ENCODE data around the gene CREBBP.
A peak's percentile ranks its signal among the peaks of the same experiment; 100 is the strongest.
"Not testable (repeated sequence)": the region's sequence is repeated elsewhere in the genome, so short reads cannot be mapped to it uniquely, and the experiment has no call there.

The CREBBP gene

DNA sequence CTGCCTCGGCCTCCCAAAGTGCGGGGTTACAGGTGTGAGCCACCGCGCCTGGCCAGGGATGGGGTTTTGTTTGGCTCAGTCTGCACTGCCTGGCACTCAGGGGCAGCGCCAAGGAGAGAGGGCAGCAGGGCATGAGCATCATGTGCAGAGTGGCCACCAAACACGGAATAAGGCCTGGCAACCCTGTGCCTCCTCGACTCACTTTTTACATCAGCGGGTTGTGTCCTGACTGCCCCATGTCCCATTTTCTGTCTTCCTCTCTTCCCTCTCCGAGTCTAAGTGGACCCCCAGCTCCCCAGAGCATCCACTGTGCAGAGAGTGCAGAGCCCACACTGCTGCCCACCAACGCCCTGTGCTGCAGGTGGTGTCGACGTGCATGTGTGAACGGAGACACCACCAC is 145.0 kb downstream of the CREBBP start:
- no peak for DNase-seq (ENCODE audit: low read depth)

DNA sequence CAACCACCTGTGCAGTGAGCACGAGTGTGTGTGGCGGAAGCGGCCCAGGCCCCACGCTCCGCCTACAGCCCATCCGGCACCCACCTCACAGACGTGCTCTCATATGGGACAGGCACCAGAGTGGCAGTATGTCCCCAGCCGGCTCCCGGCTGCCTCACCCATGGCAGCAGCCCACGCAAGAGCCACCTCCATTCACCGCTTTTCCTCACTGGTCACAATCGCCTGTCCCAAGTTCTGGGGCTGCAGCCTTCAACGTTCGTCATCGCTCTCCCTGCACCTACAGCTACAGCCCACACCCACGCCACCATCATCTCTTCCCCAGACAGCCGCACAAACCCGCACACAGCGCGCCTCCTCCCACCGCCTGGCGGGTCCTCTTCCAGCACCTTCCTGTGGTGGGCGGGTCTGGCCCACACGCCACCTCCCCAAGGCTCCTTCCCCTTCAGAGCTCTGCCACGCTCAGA is 145.7 kb downstream of the CREBBP start:
- DNase-seq (ENCODE audit: low read depth): no peak

DNA sequence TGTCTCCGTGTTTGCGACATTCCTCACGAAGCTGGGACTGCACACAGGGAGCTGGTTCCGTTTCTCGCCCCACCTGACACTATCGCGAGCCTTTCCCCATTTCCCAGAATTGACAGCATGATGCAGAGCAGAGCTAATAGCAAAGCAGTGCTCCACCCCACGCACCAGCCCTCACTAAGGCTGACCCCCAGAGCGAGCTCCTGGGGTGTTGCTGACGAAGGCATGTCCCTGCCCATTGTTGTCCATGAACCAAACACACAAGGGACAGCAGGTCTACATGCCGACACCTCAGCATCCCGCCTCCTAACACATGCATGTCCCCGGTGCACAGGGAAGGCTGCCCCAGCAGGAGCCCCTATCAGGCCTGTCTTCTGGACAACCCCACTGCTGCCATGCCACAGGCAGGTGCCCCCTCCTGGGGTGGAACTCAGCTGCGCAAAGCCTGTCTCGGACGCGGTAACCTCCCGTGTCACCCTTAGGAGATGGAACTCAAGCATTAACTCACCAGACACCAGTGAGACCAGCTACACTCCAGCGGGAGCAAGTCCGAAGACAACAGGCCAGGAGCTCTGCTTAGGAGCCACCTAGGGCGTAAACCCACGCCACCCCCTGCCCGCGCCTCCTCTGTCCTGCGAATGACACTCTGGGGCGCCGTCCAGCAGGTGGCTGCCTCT is 146.3 kb downstream of the CREBBP start:
- no peak for DNase-seq (ENCODE audit: low read depth)

DNA sequence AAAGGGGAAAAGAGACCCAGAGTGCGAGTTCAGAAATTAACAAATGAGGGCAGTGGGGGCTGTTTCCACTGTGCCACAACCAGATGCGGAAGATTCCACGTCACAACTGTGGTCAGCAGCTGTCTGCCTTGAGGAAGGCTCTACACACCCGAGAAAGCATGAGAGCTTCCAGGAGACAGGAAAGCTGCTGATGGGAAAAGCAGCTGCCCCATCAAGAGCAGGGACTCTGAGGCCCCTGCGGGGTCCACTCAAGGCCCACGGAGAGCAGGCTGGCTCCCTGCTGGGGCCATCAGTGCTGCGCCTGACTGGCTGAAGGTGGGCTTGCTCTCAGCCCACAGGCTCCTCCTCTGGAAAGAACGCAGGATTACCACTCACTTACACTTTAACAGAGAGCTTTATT is 148.3 kb downstream of the CREBBP start:
- no peak for DNase-seq (ENCODE audit: low read depth)

DNA sequence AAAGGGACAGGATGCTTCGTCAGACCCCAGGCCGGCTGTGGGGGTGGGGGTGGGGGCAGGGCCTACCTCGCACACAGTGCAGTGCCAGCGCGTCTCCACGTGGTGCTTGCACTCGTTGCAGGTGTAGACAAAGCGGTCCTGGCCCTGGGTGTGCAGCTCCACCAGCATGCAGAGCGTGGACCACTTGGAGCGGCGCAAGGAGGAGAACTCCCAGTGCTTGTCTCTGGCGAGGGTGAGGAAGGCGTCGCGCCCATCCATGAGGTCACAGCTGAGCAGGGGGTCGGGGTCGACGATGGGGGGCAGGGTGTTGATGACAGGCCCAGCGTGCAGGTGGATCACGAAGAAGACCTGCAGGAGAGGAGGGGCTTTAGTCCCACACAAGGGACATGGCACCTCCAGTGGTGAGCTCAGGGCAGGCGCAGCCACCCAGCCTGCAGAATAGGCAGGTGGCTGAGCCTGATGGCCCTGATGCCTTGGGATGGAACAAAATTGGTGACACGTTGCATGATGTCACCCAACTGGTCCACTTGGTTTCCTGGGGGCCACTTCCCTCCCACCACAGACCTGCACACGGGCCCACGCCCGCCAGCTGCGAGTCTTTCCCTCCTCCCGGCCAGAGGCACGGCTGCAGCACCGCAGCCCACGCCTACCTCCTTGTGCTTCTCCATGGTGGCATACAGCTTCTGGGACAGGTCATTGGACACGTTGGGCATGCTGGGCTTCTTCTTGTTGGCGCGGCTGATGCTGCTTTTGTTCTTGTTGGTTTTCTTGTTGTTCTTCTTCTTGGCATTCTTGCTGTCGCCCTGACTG is 149.2 kb downstream of the CREBBP start:
- DNase-seq (ENCODE audit: low read depth): no peak

DNA sequence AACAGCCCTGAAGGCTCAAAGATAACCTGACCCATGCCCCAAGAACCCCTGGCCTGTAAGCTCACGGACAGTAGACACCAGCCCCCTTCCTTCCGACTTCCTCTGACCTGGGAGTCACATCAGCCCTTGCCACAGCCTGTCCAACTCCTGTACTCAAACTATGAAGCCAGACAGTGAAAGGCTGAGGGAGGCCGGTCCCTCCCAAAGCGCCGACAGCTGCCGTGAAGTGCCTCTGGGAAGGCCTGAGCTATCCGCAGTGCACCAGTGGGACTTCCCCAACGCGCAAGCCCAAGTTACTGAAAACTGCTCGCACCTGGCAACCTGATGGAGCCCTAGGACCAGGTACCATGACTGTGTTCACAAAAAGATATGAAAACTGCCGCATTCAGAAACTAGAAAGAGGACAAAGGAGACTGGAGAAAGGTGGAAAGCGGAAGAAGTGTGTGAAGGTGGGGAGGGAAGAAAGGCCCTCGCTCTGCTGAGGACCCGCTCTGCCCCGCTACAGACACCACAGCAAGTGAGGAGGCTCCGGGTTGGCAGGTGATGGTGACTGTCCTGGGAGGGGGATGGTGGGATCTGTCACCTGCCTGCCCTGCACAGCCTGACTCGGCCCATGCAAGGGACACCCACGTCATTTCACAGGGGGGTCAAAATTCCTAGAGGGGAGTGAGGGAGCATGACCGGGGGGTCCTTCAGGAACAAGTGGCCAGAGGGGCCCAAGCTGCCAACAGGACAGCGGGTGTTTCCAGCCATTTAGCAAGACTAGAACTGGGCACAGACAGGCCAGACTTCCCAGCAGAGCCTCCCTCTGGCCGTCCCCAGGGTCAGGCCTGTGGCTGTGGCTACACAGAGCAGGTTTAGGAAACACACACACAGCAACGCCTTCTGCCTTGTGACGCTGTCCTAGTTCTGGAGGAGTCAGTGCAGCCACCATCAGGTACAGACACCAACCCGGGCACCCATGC is 150.1 kb downstream of the CREBBP start:
- DNase-seq (ENCODE audit: low read depth): no peak

DNA sequence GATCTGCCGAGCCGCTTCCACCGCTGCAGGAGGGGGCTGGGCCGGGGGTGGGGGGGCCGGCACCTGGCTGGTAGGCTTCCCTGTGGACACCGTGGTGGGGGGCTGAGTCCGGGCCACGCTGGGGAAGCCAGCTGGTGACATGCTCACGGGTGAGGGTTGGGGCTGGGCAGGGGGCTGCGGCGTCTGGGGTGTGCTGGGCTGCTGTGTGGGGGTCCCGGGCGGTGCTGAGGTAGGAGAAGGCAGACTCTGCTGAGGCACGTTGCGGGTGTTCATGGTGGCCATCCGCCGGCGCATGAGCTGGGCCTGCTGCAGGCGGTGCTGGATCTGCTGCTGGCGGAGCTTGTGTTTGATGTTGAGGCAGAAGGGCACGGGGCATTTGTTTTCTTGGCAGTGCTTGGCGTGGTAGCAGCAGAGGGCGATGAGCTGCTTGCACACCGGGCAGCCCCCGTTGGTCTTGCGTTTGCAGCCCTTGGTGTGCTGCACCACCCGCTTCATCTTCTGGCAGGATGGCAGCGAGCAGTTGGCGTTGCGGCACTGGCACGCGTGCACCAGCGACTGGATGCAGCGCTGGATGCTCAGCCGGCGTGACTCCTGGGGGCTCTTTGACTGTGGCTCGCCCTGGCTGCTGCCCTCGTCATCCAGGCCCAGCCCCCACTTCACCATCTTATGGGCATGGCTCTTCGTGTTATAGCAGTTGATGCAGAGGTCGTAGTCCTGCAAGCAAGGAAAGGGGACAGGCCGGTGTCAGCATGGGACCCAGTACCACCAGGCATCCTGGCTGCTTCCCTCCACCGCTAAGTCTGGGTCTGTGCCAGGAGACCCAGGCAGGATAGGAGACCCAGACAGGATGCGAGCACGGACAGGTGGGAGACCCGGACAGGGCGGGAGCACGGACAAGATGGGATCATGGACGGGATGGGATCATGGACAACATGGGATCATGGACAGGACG is 151.1 kb downstream of the CREBBP start:
- DNase-seq (ENCODE audit: low read depth): no peak

DNA sequence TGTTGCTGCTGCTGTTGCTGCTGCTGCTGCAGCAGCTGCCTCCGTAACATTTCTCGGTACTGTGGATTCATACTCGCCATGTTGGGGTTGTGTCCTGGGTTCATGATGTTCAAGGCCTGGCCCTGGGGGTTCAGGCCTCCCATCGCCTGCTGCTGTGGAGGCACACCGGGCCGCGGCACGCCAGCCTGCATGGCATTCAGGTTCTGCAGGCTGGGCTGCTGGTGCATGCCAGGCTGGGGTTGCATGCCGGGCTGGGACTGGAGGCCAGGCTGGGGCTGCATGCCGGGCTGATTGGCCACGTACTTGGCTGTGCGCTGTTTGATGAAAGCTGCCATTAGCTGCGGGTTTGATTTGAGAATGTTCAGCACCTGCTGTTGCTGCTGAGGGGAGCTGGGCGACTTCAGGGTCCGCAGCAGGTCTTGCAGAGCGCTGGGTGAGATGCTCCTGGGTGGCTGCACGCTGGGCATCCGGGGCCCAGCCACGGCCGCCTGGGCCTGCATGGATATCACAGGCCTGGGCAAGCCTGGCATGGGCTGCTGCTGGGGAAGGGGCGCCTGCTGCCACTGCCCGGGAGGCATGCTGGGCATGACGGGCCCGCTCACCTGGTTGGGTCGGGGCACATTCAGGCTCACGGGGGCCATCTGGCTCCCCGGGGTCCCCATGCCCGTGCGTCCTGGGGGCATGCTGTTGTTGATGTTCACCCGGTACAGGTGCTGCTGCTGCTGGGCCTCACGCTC is 151.9 kb downstream of the CREBBP start:
- DNase-seq (ENCODE audit: low read depth): no peak

DNA sequence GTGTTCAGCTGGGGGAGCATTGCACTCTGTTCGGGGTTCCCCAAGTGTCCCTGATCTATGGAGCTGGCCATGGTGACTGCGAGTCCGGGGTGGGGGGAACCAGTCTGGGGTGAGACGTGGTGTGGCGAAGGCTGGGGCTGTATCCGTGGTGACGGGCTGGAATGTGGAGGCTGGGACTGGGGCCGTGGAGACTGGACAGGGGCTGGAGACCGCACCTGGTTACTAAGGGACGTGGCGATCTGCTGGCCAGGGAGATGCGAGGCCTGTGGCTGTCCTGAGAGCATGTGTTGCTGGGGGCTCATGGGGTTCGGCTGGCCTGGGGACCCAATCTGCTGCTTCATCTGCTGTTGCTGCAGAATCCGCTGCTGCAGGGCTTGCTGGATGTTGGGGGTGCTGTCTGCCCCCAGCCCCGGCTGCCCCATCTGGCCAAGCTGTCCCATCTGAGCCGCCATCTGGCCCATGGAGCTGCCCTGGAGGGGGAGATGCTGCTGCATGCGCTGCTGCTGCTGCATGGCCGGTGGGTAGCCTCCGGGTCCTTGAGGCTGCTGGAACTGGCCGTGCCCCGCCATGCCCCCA is 152.6 kb downstream of the CREBBP start:
- DNase-seq (ENCODE audit: low read depth): no peak

DNA sequence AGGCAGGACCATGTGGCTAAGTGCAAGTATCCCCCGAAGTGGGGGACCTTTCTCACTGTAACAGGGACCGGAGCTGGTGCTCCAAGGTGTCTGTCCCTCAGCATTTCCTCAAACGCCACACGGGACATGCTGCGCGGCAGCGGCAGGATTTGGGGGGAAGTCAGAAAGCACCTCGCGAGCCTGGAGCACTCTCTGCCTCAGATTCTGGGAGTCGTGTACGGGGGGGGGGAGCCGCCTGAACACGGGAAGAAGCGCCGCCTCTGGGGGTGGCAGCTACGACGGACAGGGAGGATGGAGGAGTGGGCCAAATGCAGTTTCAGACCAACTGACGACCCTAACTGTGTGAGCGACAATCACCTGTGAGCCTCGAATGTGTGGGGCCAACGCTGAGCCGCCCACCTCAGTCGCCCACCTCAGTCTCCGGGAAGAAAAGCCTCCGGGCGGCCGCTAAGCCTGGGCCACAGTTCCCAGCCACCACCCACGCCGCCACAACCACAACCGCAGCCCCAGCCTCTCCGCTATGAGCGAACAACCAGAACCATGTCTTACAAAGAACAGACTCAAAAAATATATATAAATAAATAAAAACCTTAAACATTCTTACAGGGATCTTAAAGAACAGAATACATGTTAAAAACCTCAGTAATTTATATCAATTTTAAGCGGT is 154.4 kb downstream of the CREBBP start:
- no peak for DNase-seq (ENCODE audit: low read depth)

DNA sequence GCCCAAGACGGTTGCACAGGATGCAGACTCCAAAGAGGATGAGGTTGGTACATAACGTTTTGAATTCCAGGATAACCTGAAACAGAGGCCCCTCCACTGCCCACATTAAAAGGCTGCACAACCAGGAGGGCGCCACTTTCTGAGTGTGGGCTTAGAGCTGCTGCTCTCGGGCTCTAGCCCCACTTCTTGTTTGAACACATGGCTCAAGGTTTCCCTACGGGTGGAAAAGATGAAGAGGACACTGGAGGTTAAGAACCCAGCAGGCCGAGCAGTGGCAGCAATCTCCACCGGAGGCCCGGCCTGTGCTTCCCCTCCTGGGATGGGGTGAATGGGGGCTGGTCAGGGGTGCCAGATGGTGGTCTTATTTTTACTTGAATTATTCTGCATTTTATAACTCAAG is 155.2 kb downstream of the CREBBP start:
- DNase-seq (ENCODE audit: low read depth): no peak

DNA sequence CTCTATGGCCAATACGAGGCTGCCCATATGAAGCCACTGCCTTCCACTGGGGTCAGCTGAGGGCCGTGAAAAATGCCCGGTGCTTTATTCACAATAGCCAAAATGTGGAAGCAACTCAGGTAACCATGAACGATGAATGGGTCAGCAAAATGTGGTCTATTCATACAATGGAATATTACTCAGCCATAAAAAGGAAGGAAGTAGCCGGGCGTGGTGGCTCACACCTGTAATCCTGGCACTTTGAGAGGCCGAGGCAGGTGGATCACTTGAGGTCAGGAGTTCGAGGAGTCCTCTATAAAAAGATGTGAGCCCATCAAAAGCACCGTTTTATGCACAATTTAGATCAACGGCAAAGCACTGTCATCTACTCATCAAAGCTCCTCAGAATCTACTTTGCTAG is 158.0 kb downstream of the CREBBP start:
- no peak for DNase-seq (ENCODE audit: low read depth)

DNA sequence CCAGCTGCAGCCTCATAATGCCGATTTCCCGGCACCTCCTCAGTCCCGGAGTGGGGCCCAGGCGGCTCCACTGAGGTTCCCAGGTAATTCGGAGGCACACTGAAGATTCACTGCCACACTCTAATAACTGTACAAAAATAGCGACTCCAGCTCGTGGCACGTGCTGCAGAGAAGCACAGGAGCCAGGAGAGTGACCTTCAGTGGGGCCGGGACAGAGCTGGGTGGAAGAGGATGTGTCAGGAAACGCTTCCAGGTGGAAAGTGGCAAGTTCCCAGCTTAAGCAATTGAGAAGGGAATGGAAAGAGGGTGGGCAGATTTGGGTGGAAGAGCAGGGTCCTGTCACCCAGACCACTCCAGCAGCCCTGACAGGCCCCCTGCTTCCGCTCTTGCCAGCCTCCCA is 160.1 kb downstream of the CREBBP start:
- no peak for DNase-seq (ENCODE audit: low read depth)

DNA sequence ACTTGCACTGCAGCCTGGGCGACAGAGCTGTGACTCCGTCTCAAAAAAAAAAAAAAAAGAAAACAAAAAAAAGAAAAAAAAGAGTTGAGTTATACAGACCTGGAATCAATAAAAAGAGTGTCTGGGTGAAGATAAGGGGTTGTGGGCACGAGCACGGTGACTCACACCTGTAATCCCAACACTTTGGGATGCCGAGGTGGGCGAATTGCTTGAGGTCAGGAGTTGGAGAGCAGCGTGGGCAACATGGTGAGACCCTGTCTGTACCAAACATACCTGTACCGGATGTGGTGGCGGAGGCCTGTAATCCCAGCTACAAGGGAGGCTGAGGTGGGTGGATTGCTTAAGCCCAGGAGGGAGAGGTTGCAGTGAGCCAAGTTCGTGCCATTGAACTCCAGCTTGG is 161.9 kb downstream of the CREBBP start:
- no peak for DNase-seq (ENCODE audit: low read depth)

DNA sequence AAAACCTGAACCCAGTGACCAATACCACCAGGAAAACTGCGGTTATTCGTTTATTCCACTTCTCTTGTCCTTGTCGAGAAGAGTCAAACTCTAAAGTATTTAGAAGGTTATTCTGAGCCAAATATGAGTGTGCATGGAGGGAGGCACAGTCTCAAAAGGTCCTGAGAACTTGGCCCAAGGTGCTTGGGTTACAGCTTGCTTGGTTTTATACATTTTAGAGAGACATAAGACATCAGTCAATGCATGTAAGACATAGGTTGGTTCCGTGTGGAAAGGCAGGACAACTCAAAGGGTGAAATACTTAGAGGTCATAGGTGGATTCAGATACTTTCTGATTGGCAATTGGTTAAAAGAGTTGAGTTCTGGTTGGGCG is 162.5 kb downstream of the CREBBP start:
- DNase-seq (ENCODE audit: low read depth): no peak

DNA sequence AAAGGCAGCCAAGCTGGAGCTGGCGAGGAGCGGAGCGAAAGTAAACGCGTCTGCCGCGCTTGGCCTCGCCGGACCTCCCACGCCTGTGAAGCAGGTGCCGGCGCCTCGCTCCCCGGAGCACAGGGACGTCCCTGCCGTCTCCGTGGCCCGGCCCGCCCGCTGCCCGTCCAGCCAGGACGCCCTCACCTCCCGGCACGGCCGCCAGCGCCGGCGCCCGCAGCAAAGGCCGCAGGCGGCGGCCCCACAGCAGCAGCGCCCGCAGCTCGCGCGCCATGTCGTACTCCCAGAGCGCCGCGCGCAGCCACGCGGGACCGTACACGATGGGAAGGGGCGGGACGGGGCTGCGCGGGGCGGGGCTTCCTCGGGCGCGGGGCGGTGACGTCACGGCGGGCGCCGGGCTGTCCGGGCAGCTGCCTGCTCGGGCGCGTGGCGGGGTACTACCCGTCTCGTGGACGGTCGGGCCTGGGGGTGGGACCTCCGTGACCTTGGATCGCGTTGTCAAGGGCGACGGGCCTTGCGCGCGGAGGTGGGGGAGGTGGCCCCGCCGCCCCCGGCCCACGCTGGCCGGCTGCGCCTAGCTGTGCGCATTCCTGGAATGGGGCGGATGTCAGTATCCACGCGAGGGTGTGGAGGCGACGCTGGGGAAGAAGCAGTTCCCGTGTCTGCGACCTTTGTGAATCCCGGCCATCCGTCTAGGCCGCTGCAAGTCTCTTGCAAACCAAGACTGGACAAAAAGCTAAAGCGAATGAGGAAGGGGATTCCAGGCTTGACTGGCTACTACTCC is 163.1 kb downstream of the CREBBP start, which contains the start of gene TRAP1:
TRAP1 (minus strand) TSS at position 290 of the 784 bp plus-strand sequence; CDS start at position 274, 16 bp downstream.
- DNase-seq (ENCODE audit: low read depth): peak; percentile 83

DNA sequence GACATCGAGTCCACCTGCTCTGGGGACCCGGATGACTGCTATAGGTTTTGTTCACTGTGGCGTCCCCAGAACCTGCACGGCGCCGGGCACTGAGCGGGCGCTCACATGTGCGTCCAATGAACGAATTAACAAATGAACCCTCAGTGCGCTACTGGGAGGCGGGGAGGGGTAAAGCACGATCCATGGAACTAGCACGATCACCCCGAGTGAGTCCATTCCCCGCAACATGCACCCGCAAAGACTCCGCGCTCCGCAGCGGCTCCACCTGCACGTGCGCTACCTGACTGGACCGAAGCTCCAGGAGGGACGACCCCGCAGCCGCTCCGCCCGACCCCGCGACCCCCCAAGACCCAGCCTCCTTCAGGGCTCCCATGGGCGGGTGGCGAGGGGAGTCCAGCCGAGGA is 163.7 kb downstream of the CREBBP start:
- no peak for DNase-seq (ENCODE audit: low read depth)

DNA sequence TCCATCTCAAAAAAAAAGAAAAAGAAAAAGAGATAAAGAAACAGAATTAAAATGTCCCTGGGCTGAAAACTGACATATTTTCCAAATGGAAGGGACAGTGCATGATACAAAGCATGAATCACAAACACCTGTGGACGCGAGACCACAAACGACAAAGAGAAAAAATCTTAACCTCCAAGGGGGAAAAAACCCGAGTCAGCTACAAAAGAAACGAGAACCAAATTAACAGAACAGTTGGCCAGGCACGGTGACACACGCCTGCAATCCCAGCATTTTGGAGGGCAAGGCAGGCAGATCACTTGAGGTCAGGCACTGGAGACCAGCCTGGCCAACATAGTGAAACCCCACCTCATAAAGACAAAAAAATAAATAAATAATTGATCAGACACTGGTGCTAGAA is 165.1 kb downstream of the CREBBP start:
- DNase-seq (ENCODE audit: low read depth): no peak

DNA sequence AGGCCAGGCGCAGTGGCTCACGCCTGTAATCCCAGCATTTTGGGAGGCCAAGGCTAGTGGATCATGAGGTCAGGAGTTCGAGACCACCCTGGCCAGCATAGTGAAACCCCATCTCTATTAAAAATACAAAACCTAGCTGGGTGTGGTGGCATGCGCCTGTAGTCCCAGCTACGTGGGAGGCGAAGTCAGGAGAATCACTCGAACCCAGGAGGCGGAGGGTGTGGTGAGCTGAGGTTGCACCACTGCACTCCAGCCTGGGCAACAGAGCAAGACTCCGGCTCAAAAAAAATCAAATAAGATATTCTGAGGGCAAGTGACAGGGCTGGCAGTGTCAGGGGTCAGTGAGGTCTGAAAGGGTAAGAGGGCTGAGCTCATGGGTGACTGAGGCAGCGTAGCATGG is 166.1 kb downstream of the CREBBP start:
- DNase-seq (ENCODE audit: low read depth): not testable (repeated sequence)
